Immature natural killer cell (primary cell): ENCODE data around the gene SDK1. TPM values are rescaled to one million over a fixed set of nuclear protein-coding genes. Genes with fewer than 3 reads are reported as not detected.
"Not testable (repeated sequence)": the region's sequence is repeated elsewhere in the genome, so short reads cannot be mapped to it uniquely, and the experiment has no call there.

ENCODE experiments used
- DNase-seq, 3 donors: peaks; one replicate each; pipeline ENCODE4 v3.0.0; 2022; ENCODE audit warnings: mixed read lengths in 1 of 3
- H3K27ac Mint-ChIP-seq, 6 donors: one replicate each; pipeline ENCODE4 v1.8.0; 2020; ENCODE audit warnings: mixed read lengths in 6 of 6, mild to moderate bottlenecking in 5 of 6, inconsistent platforms in 4 of 6, moderate library complexity in 3 of 6
- H3K27me3 Mint-ChIP-seq, 3 donors: one replicate each; pipeline ENCODE4 v1.8.0; 2020 to 2021; ENCODE audit warnings: low read depth in 3 of 3, mild to moderate bottlenecking in 3 of 3, mixed read lengths in 3 of 3, moderate library complexity in 3 of 3, inconsistent platforms in 1 of 3
- H3K36me3 Mint-ChIP-seq, 3 donors: one replicate each; pipeline ENCODE4 v1.8.0; 2020; ENCODE audit warnings: mixed read lengths in 3 of 3, inconsistent platforms in 2 of 3, mild to moderate bottlenecking in 2 of 3
- H3K4me1 Mint-ChIP-seq, 2 donors: one replicate each; pipeline ENCODE4 v1.8.0; 2020; ENCODE audit warnings: inconsistent platforms in 2 of 2, mild to moderate bottlenecking in 2 of 2, mixed read lengths in 2 of 2, moderate library complexity in 1 of 2
- H3K4me3 Mint-ChIP-seq, 5 donors: one replicate each; pipeline ENCODE4 v1.8.0; 2020; ENCODE audit warnings: mild to moderate bottlenecking in 5 of 5, mixed read lengths in 5 of 5, inconsistent platforms in 3 of 5, moderate library complexity in 3 of 5
- H3K9me3 Mint-ChIP-seq, 6 donors: one replicate each; pipeline ENCODE4 v1.8.0; 2020; ENCODE audit warnings: mild to moderate bottlenecking in 6 of 6, mixed read lengths in 6 of 6, inconsistent platforms in 4 of 6, moderate library complexity in 3 of 6
- polyA plus RNA-seq, 3 donors: library from polyadenylated mRNA; unstranded; fragments of 300-500 nt; fragmentation: Illumina TruSeq; gene quantifications; one replicate each; pipeline ENCODE4 v1.2.3, GENCODE V29; 2021

The SDK1 gene
- polyA plus RNA-seq, 3 donors from 2014 or later = not detected

DNA sequence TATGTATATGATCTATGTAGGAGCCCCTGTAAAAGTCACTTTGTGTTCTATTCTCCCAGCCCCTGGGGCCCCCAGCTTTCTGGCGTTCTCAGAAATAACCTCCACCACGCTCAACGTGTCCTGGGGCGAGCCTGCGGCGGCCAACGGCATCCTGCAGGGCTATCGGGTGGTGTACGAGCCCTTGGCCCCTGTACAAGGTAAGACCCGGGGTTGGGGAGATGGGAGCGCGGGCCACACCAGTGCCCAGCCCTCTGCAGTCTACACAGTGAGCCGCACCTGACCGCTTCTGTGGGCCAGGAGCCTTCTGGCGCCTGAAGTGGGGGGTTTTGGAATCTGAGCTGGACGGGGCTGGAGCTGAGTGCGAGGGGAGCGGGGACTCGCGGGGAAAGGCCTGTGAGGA lies 908.9 kb downstream of the SDK1 start:
- H3K36me3 Mint-ChIP-seq = no peaks in the 10 kb centered on the region
- DNase-seq = no peak
- no peak overlapping the region for H3K4me3 Mint-ChIP-seq
- no peaks in the 10 kb centered on the region for H3K9me3 Mint-ChIP-seq
- H3K27me3 Mint-ChIP-seq = peaks cover 0 to 4% (median 3%) of the 10 kb centered on the region in 3 donors
- no peaks in the 10 kb centered on the region for H3K4me1 Mint-ChIP-seq
- no peak overlapping the region for H3K27ac Mint-ChIP-seq

DNA sequence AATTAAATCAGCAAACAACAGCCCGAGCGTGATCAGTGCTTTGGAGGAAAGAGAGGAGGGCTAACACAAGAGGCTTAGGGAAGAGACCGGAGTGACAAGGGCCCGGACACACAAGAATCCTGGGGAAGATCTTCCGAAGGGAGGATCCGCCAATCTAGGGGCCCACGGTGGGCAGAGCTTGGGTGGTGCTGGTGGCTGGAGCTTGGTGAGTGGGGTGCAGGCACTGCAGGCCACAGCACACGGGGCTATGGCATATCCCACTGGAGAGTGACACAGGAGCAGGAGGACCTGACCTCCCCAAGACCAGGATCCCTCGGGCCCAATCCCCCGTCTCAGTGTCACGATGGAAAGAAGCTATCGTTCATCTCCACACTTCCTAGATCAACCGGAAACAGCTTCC lies 909.8 kb downstream of the SDK1 start:
- no peak for DNase-seq
- H3K9me3 Mint-ChIP-seq = no peaks in the 10 kb centered on the region
- H3K27me3 Mint-ChIP-seq = peaks cover 0 to 4% (median 3%) of the 10 kb centered on the region in 3 donors
- no peak overlapping the region for H3K4me3 Mint-ChIP-seq
- no peaks in the 10 kb centered on the region for H3K4me1 Mint-ChIP-seq
- no peaks in the 10 kb centered on the region for H3K36me3 Mint-ChIP-seq
- no peak overlapping the region for H3K27ac Mint-ChIP-seq

- Mint-ChIP-seq H3K27me3 (peaks cover 0 to 4% (median 3%) of the 10 kb centered on the region in 3 donors), H3K4me3 (no peak overlapping the region), H3K36me3 (no peaks in the 10 kb centered on the region), H3K27ac (no peak overlapping the region), H3K4me1 (no peaks in the 10 kb centered on the region), H3K9me3 (no peaks in the 10 kb centered on the region)
- DNase-seq = no peak
These were observed 910.2 kb downstream of the SDK1 start for GRCh38 chr7:4211261-4211660.

DNA sequence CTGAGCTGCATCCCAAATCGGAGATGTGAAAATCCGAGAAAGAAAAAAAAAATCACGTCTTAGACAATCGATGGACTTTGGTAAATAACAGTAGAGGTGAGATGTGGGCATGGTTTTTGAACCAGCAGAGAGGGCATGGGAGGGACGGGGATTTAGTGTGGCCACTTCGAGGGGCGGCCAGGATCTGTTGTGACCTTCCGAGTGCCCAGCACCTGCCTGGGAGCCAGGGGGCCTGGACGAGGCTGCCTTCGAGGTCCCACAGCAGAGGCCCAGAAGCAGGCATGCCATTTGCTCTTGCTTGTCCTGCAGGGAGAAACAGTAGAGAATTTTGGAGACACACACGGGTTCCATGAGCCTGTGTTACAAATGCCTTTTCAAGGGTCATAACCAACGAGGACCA lies 911.3 kb downstream of the SDK1 start:
- Mint-ChIP-seq H3K4me1 (no peaks in the 10 kb centered on the region), H3K4me3 (no peak overlapping the region), H3K9me3 (no peaks in the 10 kb centered on the region), H3K27ac (no peak overlapping the region), H3K27me3 (peaks cover 0 to 4% (median 3%) of the 10 kb centered on the region in 3 donors), H3K36me3 (no peaks in the 10 kb centered on the region)
- no peak for DNase-seq

GRCh38 chr7:4214291-4215155 lies 913.5 kb downstream of the SDK1 start:
- no peak for DNase-seq
- Mint-ChIP-seq H3K36me3 (no peaks in the 10 kb centered on the region), H3K27ac (no peak overlapping the region), H3K9me3 (no peaks in the 10 kb centered on the region), H3K4me3 (no peak overlapping the region), H3K4me1 (no peaks in the 10 kb centered on the region), H3K27me3 (peaks cover 0 to 4% (median 1%) of the 10 kb centered on the region in 3 donors)

GRCh38 chr7:4215176-4215720 lies 914.2 kb downstream of the SDK1 start:
- H3K9me3 Mint-ChIP-seq = no peaks in the 10 kb centered on the region
- H3K36me3 Mint-ChIP-seq = no peaks in the 10 kb centered on the region
- no peak overlapping the region for H3K4me3 Mint-ChIP-seq
- peaks cover 0 to 4% (median 1%) of the 10 kb centered on the region in 3 donors for H3K27me3 Mint-ChIP-seq
- no peak overlapping the region for H3K27ac Mint-ChIP-seq
- DNase-seq = no peak
- no peaks in the 10 kb centered on the region for H3K4me1 Mint-ChIP-seq

DNA sequence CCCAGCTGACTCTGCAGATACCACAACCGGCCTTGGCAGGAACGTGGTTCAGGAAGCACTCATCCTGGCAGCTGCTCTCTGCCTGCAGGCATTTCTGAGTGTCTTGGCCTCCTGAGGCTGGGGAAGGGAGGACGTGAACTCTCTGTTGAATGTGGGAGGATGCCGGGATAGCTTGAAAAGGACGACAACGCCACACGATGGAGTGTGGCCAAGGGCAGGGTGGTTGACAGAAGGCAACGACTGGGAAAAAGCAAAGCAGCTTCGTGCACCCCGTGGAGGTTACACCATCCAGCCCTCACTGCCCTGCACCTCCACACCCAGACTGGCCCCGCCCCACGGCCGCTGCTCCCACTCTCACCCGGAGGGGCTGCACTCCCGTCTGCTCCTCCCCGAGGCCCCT lies 915.0 kb downstream of the SDK1 start:
- Mint-ChIP-seq H3K9me3 (no peaks in the 10 kb centered on the region), H3K4me1 (no peaks in the 10 kb centered on the region), H3K27ac (no peak overlapping the region), H3K4me3 (no peak overlapping the region), H3K36me3 (no peaks in the 10 kb centered on the region), H3K27me3 (peaks cover 0 to 2% (median 1%) of the 10 kb centered on the region in 3 donors)
- DNase-seq = no peak

- not testable (repeated sequence) for H3K4me1 Mint-ChIP-seq, H3K36me3 Mint-ChIP-seq, H3K9me3 Mint-ChIP-seq, DNase-seq, H3K27me3 Mint-ChIP-seq, H3K27ac Mint-ChIP-seq, H3K4me3 Mint-ChIP-seq
These were observed 916.1 kb downstream of the SDK1 start for GRCh38 chr7:4217126-4217660.

DNA sequence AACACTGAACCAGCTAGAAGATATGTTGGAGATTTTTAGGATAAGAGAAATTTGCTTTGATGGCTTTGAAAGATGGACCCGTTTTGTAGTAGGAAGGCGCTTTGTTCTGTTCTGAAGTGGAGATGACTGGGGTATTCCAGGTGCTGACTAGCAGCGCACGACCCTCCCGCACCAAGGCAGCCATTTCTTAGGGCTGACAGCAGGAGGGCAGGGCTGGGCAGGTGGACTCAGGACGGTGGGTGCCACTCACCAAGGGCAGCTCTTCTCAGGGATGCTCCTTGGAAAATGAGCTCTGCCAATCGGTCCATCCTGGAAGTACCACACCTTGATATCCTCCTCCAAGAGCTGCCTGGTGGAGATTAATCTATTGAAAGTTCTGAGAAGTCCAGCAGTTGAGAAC lies 917.4 kb downstream of the SDK1 start:
- no peak overlapping the region for H3K27ac Mint-ChIP-seq
- H3K4me1 Mint-ChIP-seq = no peaks in the 10 kb centered on the region
- H3K9me3 Mint-ChIP-seq = no peaks in the 10 kb centered on the region

GRCh38 chr7:4220011-4220410 lies 919.0 kb downstream of the SDK1 start:
- H3K36me3 Mint-ChIP-seq = no peaks in the 10 kb centered on the region
- no peak overlapping the region for H3K4me3 Mint-ChIP-seq
- H3K27me3 Mint-ChIP-seq = no peaks in the 10 kb centered on the region
- peaks cover 0 to 1% (median 0%) of the 10 kb centered on the region in 6 donors for H3K9me3 Mint-ChIP-seq
- H3K4me1 Mint-ChIP-seq = no peaks in the 10 kb centered on the region
- no peak for DNase-seq
- no peak overlapping the region for H3K27ac Mint-ChIP-seq

More for the DNA sequence above, 917.4 kb downstream of the SDK1 start:
- Mint-ChIP-seq H3K4me3 (no peak overlapping the region), H3K36me3 (no peaks in the 10 kb centered on the region), H3K27me3 (peaks cover 0 to 2% (median 1%) of the 10 kb centered on the region in 3 donors)
- no peak for DNase-seq

DNA sequence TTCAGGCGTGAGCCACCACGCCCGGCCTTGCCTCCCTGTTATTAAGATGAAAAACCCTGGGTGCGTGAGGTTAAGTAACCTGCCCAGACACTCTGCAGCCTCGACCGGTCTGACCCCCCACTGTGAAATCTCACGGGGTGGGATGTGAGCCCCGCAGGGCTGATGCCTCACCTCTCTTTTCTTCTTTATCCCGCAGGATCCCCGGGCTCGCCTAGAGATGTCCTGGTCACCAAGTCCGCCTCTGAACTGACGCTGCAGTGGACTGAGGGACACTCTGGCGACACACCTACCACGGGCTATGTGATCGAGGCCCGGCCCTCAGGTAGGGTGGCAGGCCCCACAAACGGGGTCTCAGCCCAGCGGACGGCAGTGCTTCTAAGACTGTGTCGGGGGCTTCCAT lies 920.0 kb downstream of the SDK1 start:
- Mint-ChIP-seq H3K27me3 (no peaks in the 10 kb centered on the region), H3K4me1 (no peaks in the 10 kb centered on the region), H3K9me3 (peaks cover 0 to 3% (median 0%) of the 10 kb centered on the region in 6 donors), H3K27ac (no peak overlapping the region), H3K36me3 (no peaks in the 10 kb centered on the region), H3K4me3 (no peak overlapping the region)
- no peak for DNase-seq

DNA sequence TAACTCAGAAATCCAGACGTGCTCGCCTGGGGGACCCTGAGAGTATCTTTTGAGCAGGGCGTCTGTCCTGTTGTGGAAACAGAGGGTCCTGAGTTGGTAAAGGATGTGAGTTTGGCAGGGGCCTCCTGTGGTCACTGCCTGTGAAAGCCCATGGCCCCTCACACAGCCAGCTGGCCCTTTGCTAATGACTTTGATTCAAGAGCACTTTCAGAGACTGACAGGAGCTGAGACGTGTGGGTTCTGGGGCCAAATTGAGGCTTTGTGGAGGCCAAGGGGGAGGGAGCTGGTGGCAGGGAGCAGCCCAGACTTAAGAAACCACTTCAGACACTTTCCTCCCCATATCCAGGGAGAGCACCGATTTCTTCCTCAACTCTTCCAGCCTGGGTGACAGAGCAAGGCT lies 921.6 kb downstream of the SDK1 start:
- Mint-ChIP-seq H3K9me3 (peaks cover 0 to 3% (median 0%) of the 10 kb centered on the region in 6 donors), H3K4me3 (no peak overlapping the region), H3K27ac (no peak overlapping the region), H3K36me3 (no peaks in the 10 kb centered on the region), H3K27me3 (peaks cover 0 to under 1% (median 0%) of the 10 kb centered on the region in 3 donors), H3K4me1 (no peaks in the 10 kb centered on the region)
- no peak for DNase-seq

- Mint-ChIP-seq H3K9me3 (peaks cover 0 to 3% (median 0%) of the 10 kb centered on the region in 6 donors), H3K36me3 (no peaks in the 10 kb centered on the region)
These were observed 924.3 kb downstream of the SDK1 start for GRCh38 chr7:4225361-4225771.

GRCh38 chr7:4225881-4226523 lies 925.0 kb downstream of the SDK1 start:
- H3K36me3 Mint-ChIP-seq = no peaks in the 10 kb centered on the region
- no peak for DNase-seq
- H3K9me3 Mint-ChIP-seq = peaks cover 0 to 3% (median 0%) of the 10 kb centered on the region in 6 donors
- H3K27ac Mint-ChIP-seq = no peak overlapping the region
- no peak overlapping the region for H3K4me3 Mint-ChIP-seq
- H3K4me1 Mint-ChIP-seq = no peaks in the 10 kb centered on the region
- peaks cover 0 to 2% (median 0%) of the 10 kb centered on the region in 3 donors for H3K27me3 Mint-ChIP-seq

More at GRCh38 chr7:4225361-4225771, 924.3 kb downstream of the SDK1 start:
- no peaks in the 10 kb centered on the region for H3K4me1 Mint-ChIP-seq
- DNase-seq = no peak
- H3K27me3 Mint-ChIP-seq = peaks cover 0 to 2% (median 0%) of the 10 kb centered on the region in 3 donors
- H3K27ac Mint-ChIP-seq = no peak overlapping the region
- H3K4me3 Mint-ChIP-seq = no peak overlapping the region
